ENCODE data around the gene KCNK3. TPM values are rescaled to one million over a fixed set of nuclear protein-coding genes. Genes with fewer than 3 reads are reported as not detected.
"Not testable (repeated sequence)": the region's sequence is repeated elsewhere in the genome, so short reads cannot be mapped to it uniquely, and the experiment has no call there.

The KCNK3 gene
- total and polyA plus RNA-seq, 5 donors = 25.6 to 36.6 (median 28.8) TPM

GRCh38 chr2:26651799-26652198 is 40.7 kb upstream of the KCNK3 start:
- Histone ChIP-seq H3K4me3 (ENCODE audit: low read length) (no peak overlapping the region), H3K9me3 (ENCODE audit: control insufficient read depth, low read length) (no peaks in the 10 kb centered on the region), H3K27me3 (ENCODE audit: control insufficient read depth, insufficient read depth) (no peaks in the 10 kb centered on the region), H3K4me1 (ENCODE audit: control insufficient read depth, insufficient read depth, low read length) (no peaks in the 10 kb centered on the region), H3K27ac (ENCODE audit: low read length) (no peak overlapping the region)
- WGBS = 78% methylated on average over 7 of the region's 7 CpGs
- intact Hi-C loops (cut with DNase I) = no loop called here
- DNase-seq (no peak), ATAC-seq (no peak)

GRCh38 chr2:26652361-26653041 is 40.0 kb upstream of the KCNK3 start:
- intact Hi-C loops (cut with DNase I) = no loop called here
- WGBS = 54% methylated on average over 12 of the region's 12 CpGs
- DNase-seq (no peak), ATAC-seq (no peak)
- H3K9me3 ChIP-seq (ENCODE audit: control insufficient read depth, low read length) = no peaks in the 10 kb centered on the region
- no peak overlapping the region for H3K4me3 ChIP-seq (ENCODE audit: low read length)
- no peaks in the 10 kb centered on the region for H3K27me3 ChIP-seq (ENCODE audit: control insufficient read depth, insufficient read depth)
- no peaks in the 10 kb centered on the region for H3K4me1 ChIP-seq (ENCODE audit: control insufficient read depth, insufficient read depth, low read length)
- H3K27ac ChIP-seq (ENCODE audit: low read length) = no peak overlapping the region

GRCh38 chr2:26653207-26654060 is 39.1 kb upstream of the KCNK3 start:
- WGBS = 82% methylated on average over 13 of the region's 13 CpGs
- intact Hi-C loops (cut with DNase I) = no loop called here
- Histone ChIP-seq H3K27me3 (ENCODE audit: control insufficient read depth, insufficient read depth) (no peaks in the 10 kb centered on the region), H3K9me3 (ENCODE audit: control insufficient read depth, low read length) (no peaks in the 10 kb centered on the region), H3K4me3 (ENCODE audit: low read length) (no peak overlapping the region), H3K27ac (ENCODE audit: low read length) (no peak overlapping the region), H3K4me1 (ENCODE audit: control insufficient read depth, insufficient read depth, low read length) (no peaks in the 10 kb centered on the region)
- no peak for ATAC-seq
- no peak for DNase-seq

GRCh38 chr2:26654061-26654340 is 38.5 kb upstream of the KCNK3 start:
- intact Hi-C loops (cut with DNase I) = no loop called here
- ATAC-seq (peak in 1 of 2 donors; percentile 9), DNase-seq (no peak)
- Histone ChIP-seq H3K4me1 (ENCODE audit: control insufficient read depth, insufficient read depth, low read length) (no peaks in the 10 kb centered on the region), H3K27me3 (ENCODE audit: control insufficient read depth, insufficient read depth) (no peaks in the 10 kb centered on the region), H3K27ac (ENCODE audit: low read length) (no peak overlapping the region), H3K4me3 (ENCODE audit: low read length) (no peak overlapping the region), H3K9me3 (ENCODE audit: control insufficient read depth, low read length) (no peaks in the 10 kb centered on the region)
- WGBS = 87% methylated on average over 3 of the region's 3 CpGs

GRCh38 chr2:26655120-26655519 is 37.4 kb upstream of the KCNK3 start:
- WGBS = 57% methylated on average over 1 of the region's 1 CpG
- DNase-seq; intact Hi-C loops (cut with DNase I); H3K9me3 ChIP-seq (ENCODE audit: control insufficient read depth, low read length); H3K4me3 ChIP-seq (ENCODE audit: low read length); H3K27ac ChIP-seq (ENCODE audit: low read length); H3K27me3 ChIP-seq (ENCODE audit: control insufficient read depth, insufficient read depth); H3K4me1 ChIP-seq (ENCODE audit: control insufficient read depth, insufficient read depth, low read length); ATAC-seq: not testable (repeated sequence)

GRCh38 chr2:26655611-26656195 is 36.8 kb upstream of the KCNK3 start:
- Histone ChIP-seq H3K27me3 (ENCODE audit: control insufficient read depth, insufficient read depth) (no peaks in the 10 kb centered on the region), H3K27ac (ENCODE audit: low read length) (no peak overlapping the region), H3K9me3 (ENCODE audit: control insufficient read depth, low read length) (no peaks in the 10 kb centered on the region), H3K4me1 (ENCODE audit: control insufficient read depth, insufficient read depth, low read length) (no peaks in the 10 kb centered on the region), H3K4me3 (ENCODE audit: low read length) (no peak overlapping the region)
- WGBS = 82% methylated on average over 9 of the region's 9 CpGs
- intact Hi-C loops (cut with DNase I) = no loop called here
- ATAC-seq (no peak), DNase-seq (no peak)

GRCh38 chr2:26657265-26657664 is 35.3 kb upstream of the KCNK3 start:
- Histone ChIP-seq H3K27me3 (ENCODE audit: control insufficient read depth, insufficient read depth) (no peaks in the 10 kb centered on the region), H3K4me3 (ENCODE audit: low read length) (no peak overlapping the region), H3K9me3 (ENCODE audit: control insufficient read depth, low read length) (no peaks in the 10 kb centered on the region), H3K27ac (ENCODE audit: low read length) (no peak overlapping the region), H3K4me1 (ENCODE audit: control insufficient read depth, insufficient read depth, low read length) (no peaks in the 10 kb centered on the region)
- ATAC-seq (no peak), DNase-seq (no peak)
- intact Hi-C loops (cut with DNase I) = no loop called here
- 81% methylated on average over 4 of the region's 4 CpGs for whole genome bisulfite sequencing

GRCh38 chr2:26658691-26659346 is 33.7 kb upstream of the KCNK3 start:
- WGBS = 42% methylated on average over 6 of the region's 6 CpGs
- Histone ChIP-seq H3K27ac (ENCODE audit: low read length) (no peak overlapping the region), H3K4me3 (ENCODE audit: low read length) (no peak overlapping the region)

GRCh38 chr2:26660363-26660962 is 32.1 kb upstream of the KCNK3 start:
- H3K4me3 ChIP-seq (ENCODE audit: low read length) = no peak overlapping the region
- DNase-seq (no peak), ATAC-seq (no peak)
- H3K27me3 ChIP-seq (ENCODE audit: control insufficient read depth, insufficient read depth) = no peaks in the 10 kb centered on the region
- H3K4me1 ChIP-seq (ENCODE audit: control insufficient read depth, insufficient read depth, low read length) = no peaks in the 10 kb centered on the region
- WGBS = 87% methylated on average over 1 of the region's 1 CpG
- no peaks in the 10 kb centered on the region for H3K9me3 ChIP-seq (ENCODE audit: control insufficient read depth, low read length)
- intact Hi-C loops (cut with DNase I) = no loop called here
- H3K27ac ChIP-seq (ENCODE audit: low read length) = no peak overlapping the region

More at GRCh38 chr2:26658691-26659346, 33.7 kb upstream of the KCNK3 start:
- Histone ChIP-seq H3K9me3 (ENCODE audit: control insufficient read depth, low read length) (no peaks in the 10 kb centered on the region), H3K4me1 (ENCODE audit: control insufficient read depth, insufficient read depth, low read length) (no peaks in the 10 kb centered on the region), H3K27me3 (ENCODE audit: control insufficient read depth, insufficient read depth) (no peaks in the 10 kb centered on the region)
- no peak for ATAC-seq
- intact Hi-C loops (cut with DNase I) = no loop called here
- DNase-seq = no peak

GRCh38 chr2:26665296-26665695 is 27.2 kb upstream of the KCNK3 start:
- intact Hi-C loops (cut with DNase I) = not testable (repeated sequence)

More at GRCh38 chr2:26665296-26665695, 27.2 kb upstream of the KCNK3 start:
- not testable (repeated sequence) for ATAC-seq; H3K27ac ChIP-seq (ENCODE audit: low read length); H3K4me3 ChIP-seq (ENCODE audit: low read length); H3K27me3 ChIP-seq (ENCODE audit: control insufficient read depth, insufficient read depth); H3K4me1 ChIP-seq (ENCODE audit: control insufficient read depth, insufficient read depth, low read length); DNase-seq; H3K9me3 ChIP-seq (ENCODE audit: control insufficient read depth, low read length)
- WGBS = 89% methylated on average over 21 of the region's 21 CpGs

Measured in right cardiac atrium (tissue), 5 donors.